ENCODE results near the gene PPP2R5A. TPM values are rescaled to one million over a fixed set of nuclear protein-coding genes. Genes with fewer than 3 reads are reported as not detected.
A peak's percentile ranks its signal among the peaks of the same experiment; 100 is the strongest.

The PPP2R5A gene
- total and polyA plus RNA-seq, 2 of the 13 experiments (the other 11 are each of a cell fraction or from before 2014, with no cell fraction given), result 22.0 to 31.4 TPM

DNA sequence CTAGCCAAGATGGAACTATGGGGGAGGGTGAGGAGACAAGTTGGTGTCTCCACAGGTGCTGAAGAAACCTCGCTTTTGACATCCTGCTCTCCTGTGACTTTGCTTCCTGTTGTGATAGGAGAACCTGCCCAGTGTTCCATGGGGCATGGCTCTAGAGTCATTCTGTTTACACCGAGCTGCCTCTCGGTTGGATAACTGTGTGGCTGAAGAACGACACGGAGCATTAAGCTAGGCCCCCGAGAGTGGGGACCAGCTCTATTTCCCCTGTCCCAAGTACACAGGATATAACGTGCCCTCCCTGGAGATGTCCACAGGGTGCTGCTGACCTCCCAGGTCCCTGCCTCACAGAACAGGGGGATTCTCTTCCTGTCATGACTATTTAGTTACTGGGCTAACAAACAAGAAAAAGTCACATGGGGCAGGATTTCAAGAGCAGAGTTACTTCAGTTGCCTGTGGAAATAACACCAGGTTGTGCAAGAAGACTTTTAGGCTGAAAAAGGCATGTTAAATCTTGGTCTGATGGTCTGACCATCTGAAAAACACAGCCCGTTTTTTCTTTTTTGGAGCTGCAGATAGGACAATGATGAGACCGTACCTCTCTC lies 29.4 kb upstream of the PPP2R5A start (continued):
- TF ChIP-seq ZNF746 (CRISPR knock-in tag; IDR thresholded peaks at IDR 0.05) (no peak), ZNF841 (CRISPR knock-in tag; IDR thresholded peaks at IDR 0.05; ENCODE audit: borderline replicate concordance) (no peak), ZNF563 (CRISPR knock-in tag; IDR thresholded peaks at IDR 0.05) (no peak), ZNF138 (CRISPR knock-in tag; IDR thresholded peaks at IDR 0.05; ENCODE audit: low read depth) (no peak), ZNF3 (CRISPR knock-in tag; IDR thresholded peaks at IDR 0.05) (no peak), CHD4 (IDR thresholded peaks at IDR 0.05; ENCODE audit: borderline replicate concordance, low read length) (no peak), ELF4 (CRISPR knock-in tag; IDR thresholded peaks at IDR 0.05; ENCODE audit: borderline replicate concordance) (no peak; the same call in 1 of the 2 replicates), ZNF713 (CRISPR knock-in tag; IDR thresholded peaks at IDR 0.05) (no peak), ZNF629 (CRISPR knock-in tag; conservative IDR thresholded peaks at IDR 0.05) (no peak), RARA (CRISPR knock-in tag; IDR thresholded peaks at IDR 0.05) (peak; percentile 72), AGO2 (optimal IDR thresholded peaks at IDR 0.05; ENCODE audit: low read depth, low read length) (no peak), ZKSCAN8 (CRISPR knock-in tag; IDR thresholded peaks at IDR 0.05; ENCODE audit: borderline replicate concordance) (no peak), FOSL2 (CRISPR knock-in tag; IDR thresholded peaks at IDR 0.05) (peak; percentile 72), CBX2 (IDR thresholded peaks at IDR 0.05; ENCODE audit: low read depth, low read length) (no peak), CBX2 (CRISPR knock-in tag; IDR thresholded peaks at IDR 0.05; ENCODE audit: low read depth) (no peak), HOXA7 (CRISPR knock-in tag; IDR thresholded peaks at IDR 0.05) (no peak), ZNF780A (CRISPR knock-in tag; IDR thresholded peaks at IDR 0.05) (no peak)
- TF ChIP-seq, protein P1, sequence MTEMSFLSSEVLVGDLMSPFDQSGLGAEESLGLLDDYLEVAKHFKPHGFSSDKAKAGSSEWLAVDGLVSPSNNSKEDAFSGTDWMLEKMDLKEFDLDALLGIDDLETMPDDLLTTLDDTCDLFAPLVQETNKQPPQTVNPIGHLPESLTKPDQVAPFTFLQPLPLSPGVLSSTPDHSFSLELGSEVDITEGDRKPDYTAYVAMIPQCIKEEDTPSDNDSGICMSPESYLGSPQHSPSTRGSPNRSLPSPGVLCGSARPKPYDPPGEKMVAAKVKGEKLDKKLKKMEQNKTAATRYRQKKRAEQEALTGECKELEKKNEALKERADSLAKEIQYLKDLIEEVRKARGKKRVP (CRISPR knock-in tag; IDR thresholded peaks at IDR 0.05), result 0 out of 4 replicates have a peak, but pooled peaks of 1 of the 2 experiments have one; percentile 12
- TF ChIP-seq, protein P2, sequence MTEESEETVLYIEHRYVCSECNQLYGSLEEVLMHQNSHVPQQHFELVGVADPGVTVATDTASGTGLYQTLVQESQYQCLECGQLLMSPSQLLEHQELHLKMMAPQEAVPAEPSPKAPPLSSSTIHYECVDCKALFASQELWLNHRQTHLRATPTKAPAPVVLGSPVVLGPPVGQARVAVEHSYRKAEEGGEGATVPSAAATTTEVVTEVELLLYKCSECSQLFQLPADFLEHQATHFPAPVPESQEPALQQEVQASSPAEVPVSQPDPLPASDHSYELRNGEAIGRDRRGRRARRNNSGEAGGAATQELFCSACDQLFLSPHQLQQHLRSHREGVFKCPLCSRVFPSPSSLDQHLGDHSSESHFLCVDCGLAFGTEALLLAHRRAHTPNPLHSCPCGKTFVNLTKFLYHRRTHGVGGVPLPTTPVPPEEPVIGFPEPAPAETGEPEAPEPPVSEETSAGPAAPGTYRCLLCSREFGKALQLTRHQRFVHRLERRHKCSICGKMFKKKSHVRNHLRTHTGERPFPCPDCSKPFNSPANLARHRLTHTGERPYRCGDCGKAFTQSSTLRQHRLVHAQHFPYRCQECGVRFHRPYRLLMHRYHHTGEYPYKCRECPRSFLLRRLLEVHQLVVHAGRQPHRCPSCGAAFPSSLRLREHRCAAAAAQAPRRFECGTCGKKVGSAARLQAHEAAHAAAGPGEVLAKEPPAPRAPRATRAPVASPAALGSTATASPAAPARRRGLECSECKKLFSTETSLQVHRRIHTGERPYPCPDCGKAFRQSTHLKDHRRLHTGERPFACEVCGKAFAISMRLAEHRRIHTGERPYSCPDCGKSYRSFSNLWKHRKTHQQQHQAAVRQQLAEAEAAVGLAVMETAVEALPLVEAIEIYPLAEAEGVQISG (CRISPR knock-in tag; IDR thresholded peaks at IDR 0.05), result no peak; the same call in 1 of the 2 replicates
- TF ChIP-seq, protein P3, sequence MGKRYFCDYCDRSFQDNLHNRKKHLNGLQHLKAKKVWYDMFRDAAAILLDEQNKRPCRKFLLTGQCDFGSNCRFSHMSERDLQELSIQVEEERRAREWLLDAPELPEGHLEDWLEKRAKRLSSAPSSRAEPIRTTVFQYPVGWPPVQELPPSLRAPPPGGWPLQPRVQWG (CRISPR knock-in tag; IDR thresholded peaks at IDR 0.05; ENCODE audit: borderline replicate concordance, low read depth), result no peak
- TF ChIP-seq, protein P4, sequence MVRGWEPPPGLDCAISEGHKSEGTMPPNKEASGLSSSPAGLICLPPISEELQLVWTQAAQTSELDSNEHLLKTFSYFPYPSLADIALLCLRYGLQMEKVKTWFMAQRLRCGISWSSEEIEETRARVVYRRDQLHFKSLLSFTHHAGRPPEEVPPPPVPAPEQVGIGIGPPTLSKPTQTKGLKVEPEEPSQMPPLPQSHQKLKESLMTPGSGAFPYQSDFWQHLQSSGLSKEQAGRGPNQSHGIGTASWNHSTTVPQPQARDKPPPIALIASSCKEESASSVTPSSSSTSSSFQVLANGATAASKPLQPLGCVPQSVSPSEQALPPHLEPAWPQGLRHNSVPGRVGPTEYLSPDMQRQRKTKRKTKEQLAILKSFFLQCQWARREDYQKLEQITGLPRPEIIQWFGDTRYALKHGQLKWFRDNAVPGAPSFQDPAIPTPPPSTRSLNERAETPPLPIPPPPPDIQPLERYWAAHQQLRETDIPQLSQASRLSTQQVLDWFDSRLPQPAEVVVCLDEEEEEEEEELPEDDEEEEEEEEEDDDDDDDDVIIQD (CRISPR knock-in tag; IDR thresholded peaks at IDR 0.05; ENCODE audit: low read depth), result no peak; the same call in 1 of the 2 replicates
- TF ChIP-seq, protein P5, sequence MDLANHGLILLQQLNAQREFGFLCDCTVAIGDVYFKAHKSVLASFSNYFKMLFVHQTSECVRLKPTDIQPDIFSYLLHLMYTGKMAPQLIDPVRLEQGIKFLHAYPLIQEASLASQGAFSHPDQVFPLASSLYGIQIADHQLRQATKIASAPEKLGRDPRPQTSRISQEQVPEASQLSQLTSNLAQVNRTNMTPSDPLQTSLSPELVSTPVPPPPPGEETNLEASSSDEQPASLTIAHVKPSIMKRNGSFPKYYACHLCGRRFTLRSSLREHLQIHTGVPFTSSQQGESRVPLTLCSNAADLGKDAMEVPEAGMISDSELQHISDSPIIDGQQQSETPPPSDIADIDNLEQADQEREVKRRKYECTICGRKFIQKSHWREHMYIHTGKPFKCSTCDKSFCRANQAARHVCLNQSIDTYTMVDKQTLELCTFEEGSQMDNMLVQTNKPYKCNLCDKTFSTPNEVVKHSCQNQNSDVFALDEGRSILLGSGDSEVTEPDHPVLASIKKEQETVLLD (CRISPR knock-in tag; IDR thresholded peaks at IDR 0.05; ENCODE audit: low read depth), result no peak

Data from HepG2 (cell line).